Epithelial cell of esophagus (primary cell): Measurements from ENCODE around the gene GATAD2B.

ENCODE experiments used
- DNase-seq: peaks from one replicate; pipeline ENCODE4 v3.0.0; 2010; ENCODE audit warnings: low read depth
- H3K4me3 ChIP-seq: 2 replicates; pipeline ENCODE4 v1.5.1; 2011; ENCODE audit warnings: mild to moderate bottlenecking, low read length, control low read depth
- CTCF ChIP-seq: IDR thresholded peaks from 2 replicates; pipeline ENCODE4 v1.5.1; 2011; ENCODE audit warnings: low read depth, mild to moderate bottlenecking, low read length, control low read depth, inconsistent platforms; ENCODE audit not compliant: insufficient read depth; ENCODE audit errors: missing control alignments

Gene GATAD2B

GRCh38 chr1:153942766-153943549 lies 20.2 kb upstream of the GATAD2B start:
- TF ChIP-seq CTCF, result no peak
- no peak for DNase-seq
- no peak overlapping the region for H3K4me3 ChIP-seq

- no peak for TF ChIP-seq CTCF
- DNase-seq, result no peak
- no peak overlapping the region for H3K4me3 ChIP-seq
Observed at GRCh38 chr1:153941826-153942725, 19.3 kb upstream of the GATAD2B start.

GRCh38 chr1:153940756-153941155 lies 18.0 kb upstream of the GATAD2B start:
- DNase-seq, result no peak
- TF ChIP-seq CTCF, result no peak
- no peak overlapping the region for H3K4me3 ChIP-seq

GRCh38 chr1:153939476-153939875 lies 16.7 kb upstream of the GATAD2B start:
- DNase-seq, result no peak
- no peak overlapping the region for H3K4me3 ChIP-seq
- no peak for TF ChIP-seq CTCF

DNA sequence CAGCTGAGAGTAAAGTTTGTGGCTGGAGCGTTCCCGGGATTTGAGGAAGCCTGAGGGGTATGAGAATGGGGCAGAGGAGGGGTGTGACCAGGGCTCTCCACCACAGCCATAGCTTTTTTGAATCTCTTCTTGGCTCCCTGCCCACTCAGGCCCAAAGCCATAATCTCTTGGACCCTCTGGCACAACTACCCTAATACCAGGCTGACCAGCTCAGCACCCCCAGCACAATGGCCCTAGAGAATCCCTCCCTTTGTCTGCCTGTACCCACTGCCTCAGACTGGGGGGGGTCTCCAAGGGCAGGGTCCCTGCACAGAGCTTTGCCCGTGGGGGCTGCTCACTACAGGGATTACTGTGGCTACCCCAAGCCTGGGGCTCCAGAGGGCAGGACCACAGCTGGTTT lies 16.2 kb upstream of the GATAD2B start:
- no peak for TF ChIP-seq CTCF
- H3K4me3 ChIP-seq, result no peak overlapping the region
- DNase-seq, result no peak

DNA sequence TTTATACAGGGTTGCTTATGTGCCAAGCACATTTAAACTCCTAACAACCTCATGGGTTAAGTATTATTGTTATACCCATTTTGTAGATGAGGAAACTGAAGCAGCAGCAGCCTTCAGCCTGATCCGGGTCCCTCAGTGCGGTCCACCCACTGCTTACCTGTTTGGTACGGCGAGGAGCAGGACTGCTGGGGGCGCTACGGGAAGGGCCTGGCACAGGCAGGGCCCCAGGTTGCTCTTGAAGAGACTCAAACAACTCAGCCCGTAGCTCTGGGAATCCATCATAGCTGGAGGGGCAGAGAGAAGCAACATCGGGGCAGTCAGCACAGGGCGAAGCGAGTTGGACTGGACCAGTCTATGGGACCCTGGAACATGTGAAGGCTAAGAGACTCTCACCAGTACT lies 14.6 kb upstream of the GATAD2B start:
- TF ChIP-seq CTCF, result no peak

More for the DNA sequence above, 14.6 kb upstream of the GATAD2B start:
- DNase-seq, result no peak
- H3K4me3 ChIP-seq, result no peak overlapping the region
